Measurements from ENCODE around the gene MFSD11.

The MFSD11 gene

DNA sequence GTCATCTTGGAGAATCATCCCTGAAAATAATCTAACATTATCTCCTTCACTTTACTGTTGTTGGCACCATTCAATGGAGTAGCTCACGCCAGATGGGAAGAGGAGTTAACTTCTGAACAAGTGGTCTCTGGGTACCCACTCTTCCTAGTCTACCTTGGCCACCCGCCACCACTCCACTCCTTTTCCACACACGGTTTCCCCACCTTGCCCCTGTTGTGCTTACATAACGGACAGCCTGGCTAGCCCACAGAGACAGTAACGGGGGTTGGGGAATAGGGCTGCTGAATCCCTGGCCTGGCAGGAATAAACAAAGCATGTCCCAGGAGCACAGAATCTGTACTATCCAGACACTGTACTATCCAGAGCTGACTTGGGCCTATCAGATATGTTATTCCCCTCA is 23.6 kb upstream of the MFSD11 start:
- peaks cover 41% of the 10 kb centered on the region for H3K4me1 ChIP-seq (ENCODE audit: insufficient read depth, low read length, poor library complexity, severe bottlenecking)
- H3K4me2 ChIP-seq (ENCODE audit: low read depth, low read length, poor library complexity, severe bottlenecking): peak overlapping the region; percentile 55
- peak overlapping the region; percentile 13 for H3K9ac ChIP-seq (ENCODE audit: low read depth, low read length, poor library complexity, severe bottlenecking)
- no peaks in the 10 kb centered on the region for H4K20me1 ChIP-seq (ENCODE audit: insufficient read depth, low read length, poor library complexity, severe bottlenecking)
- peaks cover 44% of the 10 kb centered on the region; the same call in 1 of the 2 replicates for H3K36me3 ChIP-seq (ENCODE audit: insufficient read depth, low read length)
- no peaks in the 10 kb centered on the region for H3K9me3 ChIP-seq (ENCODE audit: insufficient read depth, low read depth, low read length)
- H2AFZ ChIP-seq (ENCODE audit: low read length): no peak overlapping the region
- no peak overlapping the region for H3K4me3 ChIP-seq (ENCODE audit: low read length, poor library complexity, severe bottlenecking)
- H3F3A ChIP-seq (ENCODE audit: low read depth): peaks cover 6% of the 10 kb centered on the region; the same call in 1 of the 2 replicates
- H3K9me2 ChIP-seq (replicated peaks; ENCODE audit: low read depth, low read length): no peaks in the 10 kb centered on the region
- TF ChIP-seq, protein P1, sequence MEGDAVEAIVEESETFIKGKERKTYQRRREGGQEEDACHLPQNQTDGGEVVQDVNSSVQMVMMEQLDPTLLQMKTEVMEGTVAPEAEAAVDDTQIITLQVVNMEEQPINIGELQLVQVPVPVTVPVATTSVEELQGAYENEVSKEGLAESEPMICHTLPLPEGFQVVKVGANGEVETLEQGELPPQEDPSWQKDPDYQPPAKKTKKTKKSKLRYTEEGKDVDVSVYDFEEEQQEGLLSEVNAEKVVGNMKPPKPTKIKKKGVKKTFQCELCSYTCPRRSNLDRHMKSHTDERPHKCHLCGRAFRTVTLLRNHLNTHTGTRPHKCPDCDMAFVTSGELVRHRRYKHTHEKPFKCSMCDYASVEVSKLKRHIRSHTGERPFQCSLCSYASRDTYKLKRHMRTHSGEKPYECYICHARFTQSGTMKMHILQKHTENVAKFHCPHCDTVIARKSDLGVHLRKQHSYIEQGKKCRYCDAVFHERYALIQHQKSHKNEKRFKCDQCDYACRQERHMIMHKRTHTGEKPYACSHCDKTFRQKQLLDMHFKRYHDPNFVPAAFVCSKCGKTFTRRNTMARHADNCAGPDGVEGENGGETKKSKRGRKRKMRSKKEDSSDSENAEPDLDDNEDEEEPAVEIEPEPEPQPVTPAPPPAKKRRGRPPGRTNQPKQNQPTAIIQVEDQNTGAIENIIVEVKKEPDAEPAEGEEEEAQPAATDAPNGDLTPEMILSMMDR (conservative IDR thresholded peaks at IDR 0.05; ENCODE audit: low read length): no peak
- no peak for TF ChIP-seq EZH2phosphoT487 (IDR thresholded peaks at IDR 0.05; ENCODE audit: borderline replicate concordance)
- peaks cover 14% of the 10 kb centered on the region; the same call in 1 of the 2 replicates for H3K79me2 ChIP-seq (ENCODE audit: insufficient read depth, low read length)
- no peaks in the 10 kb centered on the region for H3K27me3 ChIP-seq (ENCODE audit: insufficient read depth, low read length, poor library complexity, severe bottlenecking)

DNA sequence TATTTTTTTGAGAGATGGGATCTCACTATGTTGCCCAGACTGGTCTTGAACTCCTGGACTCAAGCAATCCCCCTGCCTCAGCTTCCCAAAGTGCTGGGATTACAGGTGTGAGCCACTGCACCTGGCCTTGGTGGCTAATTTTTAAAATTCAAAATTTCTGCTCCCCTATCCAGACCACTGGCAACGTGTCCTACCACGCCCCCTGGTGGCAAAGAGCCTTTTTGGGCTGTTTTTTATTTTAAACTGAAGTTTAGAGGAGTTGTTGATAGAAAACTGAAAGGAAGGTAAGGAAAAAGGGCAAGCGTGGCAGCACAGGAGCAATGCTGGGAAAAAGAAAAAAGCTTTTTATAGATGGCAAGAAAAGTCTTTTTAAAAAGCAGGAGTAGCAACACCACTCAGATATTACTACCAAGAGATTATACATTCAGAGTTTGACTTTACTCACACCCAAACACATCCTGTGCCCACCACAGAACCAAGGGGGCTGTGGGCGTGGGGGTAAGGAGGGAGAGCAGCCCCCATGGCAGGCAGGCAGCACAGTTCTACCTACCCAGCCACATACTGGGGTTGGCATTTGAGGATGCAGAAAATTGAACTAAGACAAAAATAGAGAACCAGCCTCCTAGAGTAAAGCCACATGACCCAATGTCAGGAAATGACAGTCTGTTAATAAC is 23.0 kb upstream of the MFSD11 start:
- Histone ChIP-seq H3K4me2 (ENCODE audit: low read depth, low read length, poor library complexity, severe bottlenecking) (peak overlapping the region; percentile 55), H3K4me1 (ENCODE audit: insufficient read depth, low read length, poor library complexity, severe bottlenecking) (peaks cover 35% of the 10 kb centered on the region), H3K27me3 (ENCODE audit: insufficient read depth, low read length, poor library complexity, severe bottlenecking) (no peaks in the 10 kb centered on the region), H3K4me3 (ENCODE audit: low read length, poor library complexity, severe bottlenecking) (no peak overlapping the region), H4K20me1 (ENCODE audit: insufficient read depth, low read length, poor library complexity, severe bottlenecking) (no peaks in the 10 kb centered on the region), H3K9ac (ENCODE audit: low read depth, low read length, poor library complexity, severe bottlenecking) (peak overlapping the region; percentile 21), H3F3A (ENCODE audit: low read depth) (peaks cover 6% of the 10 kb centered on the region; the same call in 1 of the 2 replicates), H2AFZ (ENCODE audit: low read length) (no peak overlapping the region), H3K36me3 (ENCODE audit: insufficient read depth, low read length) (peaks cover 50% of the 10 kb centered on the region; the same call in 1 of the 2 replicates), H3K79me2 (ENCODE audit: insufficient read depth, low read length) (peaks cover 15% of the 10 kb centered on the region; the same call in 1 of the 2 replicates), H3K9me3 (ENCODE audit: insufficient read depth, low read depth, low read length) (no peaks in the 10 kb centered on the region), H3K9me2 (replicated peaks; ENCODE audit: low read depth, low read length) (no peaks in the 10 kb centered on the region)
- TF ChIP-seq, protein P1 (conservative IDR thresholded peaks at IDR 0.05; ENCODE audit: low read length): peak; percentile 96
- TF ChIP-seq EZH2phosphoT487 (IDR thresholded peaks at IDR 0.05; ENCODE audit: borderline replicate concordance): no peak

DNA sequence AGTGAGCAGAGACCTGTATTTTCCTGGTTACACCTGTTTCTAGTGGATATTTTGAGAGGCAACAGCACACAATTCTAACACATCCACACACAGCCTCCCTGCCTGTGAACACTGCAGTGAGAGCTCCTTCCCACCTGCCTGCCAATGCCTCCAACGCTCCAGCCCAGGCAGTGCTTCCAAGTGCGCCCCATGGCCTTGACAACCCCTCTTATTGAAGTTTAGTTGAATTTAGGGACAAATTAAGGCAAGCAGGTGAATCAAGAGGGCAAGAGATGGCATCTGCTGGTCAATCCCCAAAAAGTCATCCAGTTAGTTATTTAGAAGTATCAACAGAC is 22.5 kb upstream of the MFSD11 start:
- H3K9ac ChIP-seq (ENCODE audit: low read depth, low read length, poor library complexity, severe bottlenecking): peak overlapping the region; percentile 21
- H3K4me1 ChIP-seq (ENCODE audit: insufficient read depth, low read length, poor library complexity, severe bottlenecking): peaks cover 33% of the 10 kb centered on the region
- H3K4me3 ChIP-seq (ENCODE audit: low read length, poor library complexity, severe bottlenecking): no peak overlapping the region
- H3K4me2 ChIP-seq (ENCODE audit: low read depth, low read length, poor library complexity, severe bottlenecking): peak overlapping the region; percentile 55
- H3K27me3 ChIP-seq (ENCODE audit: insufficient read depth, low read length, poor library complexity, severe bottlenecking): no peaks in the 10 kb centered on the region
- no peaks in the 10 kb centered on the region for H3K9me3 ChIP-seq (ENCODE audit: insufficient read depth, low read depth, low read length)
- peaks cover 20% of the 10 kb centered on the region; the same call in 1 of the 2 replicates for H3K79me2 ChIP-seq (ENCODE audit: insufficient read depth, low read length)
- peaks cover 55% of the 10 kb centered on the region; the same call in 1 of the 2 replicates for H3K36me3 ChIP-seq (ENCODE audit: insufficient read depth, low read length)
- H3K9me2 ChIP-seq (replicated peaks; ENCODE audit: low read depth, low read length): no peaks in the 10 kb centered on the region
- H4K20me1 ChIP-seq (ENCODE audit: insufficient read depth, low read length, poor library complexity, severe bottlenecking): no peaks in the 10 kb centered on the region
- no peak for TF ChIP-seq EZH2phosphoT487 (IDR thresholded peaks at IDR 0.05; ENCODE audit: borderline replicate concordance)
- TF ChIP-seq, protein P1 (conservative IDR thresholded peaks at IDR 0.05; ENCODE audit: low read length): no peak
- peaks cover 6% of the 10 kb centered on the region; the same call in 1 of the 2 replicates for H3F3A ChIP-seq (ENCODE audit: low read depth)
- no peak overlapping the region for H2AFZ ChIP-seq (ENCODE audit: low read length)

All from Loucy (cell line).